ENCODE results near the gene STK17B. TPM values are rescaled to one million over a fixed set of nuclear protein-coding genes. Genes with fewer than 3 reads are reported as not detected.

Gene STK17B
- total and polyA plus RNA-seq, 2 of the 8 experiments (the other 6 are each of a cell fraction or from before 2014, with no cell fraction given), result 1.8 to 10.5 TPM

DNA sequence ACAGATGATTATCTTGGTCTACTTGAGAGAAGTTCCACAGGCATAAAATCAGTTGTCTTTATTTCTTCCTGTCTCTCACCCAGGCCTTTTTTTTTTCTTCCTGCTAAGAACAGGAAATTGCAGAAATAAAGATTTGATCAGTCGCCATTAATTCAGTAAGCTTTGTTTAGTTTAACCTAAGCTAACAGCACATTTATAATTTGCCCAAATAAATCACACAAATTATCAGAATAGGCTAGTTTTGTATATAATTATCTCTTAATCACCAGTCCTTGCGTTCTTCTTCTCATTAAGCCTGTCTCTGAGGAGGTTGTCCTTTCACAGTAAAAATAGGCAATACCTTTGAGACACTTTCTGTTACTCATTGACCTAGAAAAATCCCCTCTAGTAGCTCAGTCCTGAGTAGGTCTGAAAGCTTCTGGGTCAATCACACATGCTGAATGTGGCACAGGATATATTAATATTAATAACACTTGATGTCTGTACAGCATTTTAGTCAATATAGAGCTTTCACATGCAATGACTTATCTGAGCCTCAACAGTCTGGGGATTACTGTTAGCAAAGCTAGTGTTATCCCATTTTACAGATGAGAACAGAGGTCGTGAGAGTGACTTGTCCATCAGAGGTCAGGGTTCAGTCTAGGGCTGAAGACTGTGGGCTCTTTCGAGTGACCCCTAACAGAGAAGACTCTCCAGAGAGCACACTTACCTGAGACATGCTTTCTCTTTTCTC, 11.2 kb upstream of the STK17B start:
- Histone ChIP-seq H4K91ac (replicated peaks; ENCODE audit: insufficient read length, low read length) (no peak overlapping the region), H2BK120ac (replicated peaks; ENCODE audit: low read depth, low read length) (no peak overlapping the region), H4K20me1 (replicated peaks in 1 of 2; ENCODE audit: control insufficient read depth in 1 of 2, insufficient read depth in 2 of 2, low read length in 2 of 2) (no peaks in the 10 kb centered on the region), H3K79me2 (ENCODE audit: control insufficient read depth in 1 of 2, insufficient read depth in 2 of 2, low read length in 2 of 2) (no peaks in the 10 kb centered on the region), H2BK12ac (ENCODE audit: low read depth, low read length) (no peak overlapping the region), H3K23ac (ENCODE audit: insufficient read length) (no peak overlapping the region), H3K4me1 (replicated peaks in 1 of 4; ENCODE audit: control insufficient read depth in 3 of 4, insufficient read depth in 4 of 4, low read length in 3 of 4) (no peaks in the 10 kb centered on the region), H2AK5ac (ENCODE audit: low read depth, low read length) (no peak overlapping the region), H3K56ac (replicated peaks; ENCODE audit: insufficient read length, low read depth, low read length) (no peak overlapping the region), H3K27me3 (replicated peaks in 1 of 4; ENCODE audit: control insufficient read depth in 3 of 4, extremely low read depth in 1 of 4, insufficient read depth in 3 of 4, low read length in 3 of 4) (no peaks in the 10 kb centered on the region), H2AFZ (ENCODE audit: low read length) (no peak overlapping the region), H2BK5ac (ENCODE audit: low read depth, low read length) (no peak overlapping the region), H3K4me3 (ENCODE audit: extremely low read depth in 1 of 4, insufficient read depth in 2 of 4, low read depth in 3 of 4, low read length in 4 of 4) (no peak overlapping the region), H4K5ac (ENCODE audit: insufficient read length, low read depth, low read length) (no peak overlapping the region), H3K4me2 (ENCODE audit: insufficient read depth in 1 of 2, low read depth in 2 of 2, low read length in 2 of 2) (no peak overlapping the region), H3K14ac (ENCODE audit: insufficient read length) (no peak overlapping the region), H3K27ac (ENCODE audit: low read depth, low read length) (no peak overlapping the region), H3K4ac (replicated peaks; ENCODE audit: insufficient read length, low read depth, low read length) (no peak overlapping the region), H3K79me1 (ENCODE audit: low read depth, low read length) (no peaks in the 10 kb centered on the region), H3K23me2 (ENCODE audit: low read depth, low read length) (no peaks in the 10 kb centered on the region), H2BK15ac (ENCODE audit: low read length) (no peak overlapping the region), H3K9ac (replicated peaks in 1 of 4; ENCODE audit: extremely low read depth in 1 of 4, low read depth in 3 of 4, low read length in 3 of 4) (no peak overlapping the region), H2BK20ac (ENCODE audit: low read length) (no peak overlapping the region), H3K9me3 (ENCODE audit: insufficient read depth in 2 of 2, low read depth in 1 of 2, low read length in 1 of 2) (no peaks in the 10 kb centered on the region), H3K36me3 (ENCODE audit: control insufficient read depth in 2 of 4, insufficient read depth in 4 of 4, low read length in 3 of 4) (no peaks in the 10 kb centered on the region), H4K8ac (ENCODE audit: extremely low read depth, insufficient read depth, low read length) (no peak overlapping the region), H3K18ac (ENCODE audit: extremely low read depth, low read length) (no peak overlapping the region)
- DNase-seq (ENCODE audit: low read depth in 1 of 2, low spot score in 2 of 2) (no peak), FAIRE-seq (no peak)
- POLR2A ChIA-PET (ENCODE audit: partially characterized antibody), result no interaction called here
- CTCF ChIA-PET (ENCODE audit: partially characterized antibody), result interaction anchor here (0.6 to 1.1 kb wide), 4 partner anchors 41 to 107 kb away, joined by 3 to 4 read pairs (median 3); no protein-coding TSS in a partner anchor
- no peak for TF ChIP-seq CEBPB (IDR thresholded peaks at IDR 0.05; ENCODE audit: low read depth, low read length)
- TF ChIP-seq JUND (IDR thresholded peaks at IDR 0.05; ENCODE audit: low read length), result no peak
- WGBS, 2 experiments (ENCODE audit: extremely low coverage in 1 of 2, insufficient coverage in 1 of 2, insufficient read length in 1 of 2, insufficient replicate concordance in 2 of 2, low coverage in 1 of 2, low lambda C conversion rate in 2 of 2, missing lambda C conversion rate in 1 of 2), result 89% methylated on average over 4 of the region's 4 CpGs; no CpG with 5 or more reads in 1 of the 2 experiments

Measured in H1 (cell line).